GM19240 (cell line): ENCODE data around the gene KCNJ4.
"Not testable (repeated sequence)": the region's sequence is repeated elsewhere in the genome, so short reads cannot be mapped to it uniquely, and the experiment has no call there.

Experiments
- DNase-seq: peaks from one replicate; pipeline ENCODE4 v3.0.0; 2011; ENCODE audit warnings: low spot score; ENCODE audit not compliant: insufficient read length

Gene KCNJ4

DNA sequence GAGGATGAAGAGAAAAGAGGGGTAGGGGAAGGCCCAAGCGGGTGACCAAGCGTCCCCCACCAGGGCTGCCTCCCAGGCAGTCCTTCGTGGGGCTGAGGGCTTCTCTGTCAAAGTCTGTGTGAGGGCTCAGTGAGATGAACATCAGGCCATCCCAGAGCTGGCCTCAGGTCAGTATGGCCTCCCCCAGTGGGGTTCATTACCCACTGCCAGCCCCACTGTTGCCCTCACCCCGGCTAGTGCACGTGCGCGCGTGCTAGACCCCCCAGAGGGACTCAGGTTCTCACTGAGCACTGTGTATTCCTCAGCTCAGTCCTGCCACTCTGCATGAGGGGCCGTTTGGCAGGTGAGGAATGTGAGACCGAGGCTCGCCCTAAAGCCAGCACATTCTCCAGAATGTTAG, 16.2 kb upstream of the KCNJ4 start:
- no peak for DNase-seq

DNA sequence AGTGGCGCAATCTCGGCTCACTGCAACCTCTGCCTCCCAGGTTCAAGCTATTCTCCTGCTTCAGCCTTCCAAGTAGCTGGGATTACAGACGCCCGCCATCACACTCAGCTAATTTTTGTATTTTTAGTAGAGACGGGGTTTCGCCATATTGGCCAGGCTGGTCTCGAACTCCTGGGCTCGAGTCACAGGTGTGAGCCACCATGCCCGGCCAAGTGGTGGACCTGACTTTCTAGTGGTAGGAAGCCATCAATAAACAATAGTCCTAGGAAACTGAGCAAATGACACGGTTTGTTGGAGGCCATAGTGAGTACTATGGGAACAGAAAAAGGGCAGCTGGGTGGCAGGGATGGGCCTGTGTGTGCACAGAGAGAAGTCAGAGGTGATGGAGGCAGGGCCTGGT, 15.2 kb upstream of the KCNJ4 start:
- not testable (repeated sequence) for DNase-seq

DNA sequence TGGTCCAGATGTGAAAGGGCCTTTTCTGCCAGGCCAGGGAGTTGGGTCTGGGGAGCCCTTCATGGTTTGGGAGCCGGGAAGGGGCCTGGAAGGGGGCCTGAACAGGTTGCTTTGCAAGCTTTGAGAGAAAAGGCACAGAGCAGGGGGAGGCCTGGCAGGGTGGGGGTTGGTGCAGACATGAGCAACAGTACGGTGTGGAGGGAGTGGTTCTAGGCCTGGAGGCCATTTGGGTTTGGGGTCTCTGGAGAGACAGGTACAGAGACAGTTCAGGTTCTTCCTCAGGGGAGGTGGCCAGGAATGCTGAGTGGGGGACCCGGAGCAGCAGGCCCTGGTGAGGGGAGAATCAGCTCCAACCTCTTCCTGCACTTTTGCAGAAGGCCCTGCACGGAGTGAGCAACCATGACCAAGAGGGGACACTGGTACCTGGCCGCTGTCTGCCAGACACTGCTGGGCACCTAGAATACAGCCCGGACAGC, 14.3 kb upstream of the KCNJ4 start:
- DNase-seq, result no peak

DNA sequence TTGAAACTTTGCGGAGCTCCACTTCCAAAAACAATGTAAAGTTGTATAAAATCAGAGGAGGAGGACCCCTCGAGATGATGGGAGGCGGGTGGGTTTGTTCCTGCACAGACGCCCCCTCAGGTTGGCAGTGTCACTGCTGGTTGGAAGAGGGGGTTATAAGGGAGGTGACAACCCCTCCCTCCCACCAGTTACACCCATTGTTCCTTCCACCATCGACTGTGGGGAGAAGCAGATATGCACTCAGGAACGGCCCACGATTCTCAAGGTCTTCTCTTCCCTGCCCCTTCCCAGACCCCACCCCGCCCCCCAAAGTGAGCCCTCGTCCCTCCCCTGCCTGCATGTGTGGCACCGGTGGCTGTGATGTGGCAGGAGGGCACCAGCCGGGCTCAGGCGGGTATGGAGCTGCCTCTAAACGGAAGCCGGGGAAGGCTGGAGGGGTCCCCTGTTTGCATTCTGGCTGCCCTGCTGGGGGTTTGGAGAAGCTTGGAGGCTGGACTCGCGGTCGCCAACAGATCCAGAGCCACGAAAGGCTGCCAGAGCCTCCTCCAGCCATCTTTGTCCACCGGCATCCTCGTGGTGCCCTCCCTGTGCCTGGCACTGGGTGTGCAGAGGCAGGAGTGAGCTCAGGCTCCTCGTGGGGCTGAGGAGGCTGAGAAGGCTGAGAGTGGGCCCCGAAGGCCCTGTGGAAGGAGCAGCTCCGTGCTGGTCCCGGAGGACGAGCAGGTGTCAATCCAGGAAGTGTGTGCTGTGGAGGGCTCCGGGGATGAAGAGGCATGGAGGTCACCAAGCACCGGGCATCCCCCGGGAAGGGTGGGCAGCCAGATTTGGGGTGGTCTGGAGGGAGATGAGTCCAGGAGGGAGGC, 13.7 kb upstream of the KCNJ4 start:
- DNase-seq, result no peak

DNA sequence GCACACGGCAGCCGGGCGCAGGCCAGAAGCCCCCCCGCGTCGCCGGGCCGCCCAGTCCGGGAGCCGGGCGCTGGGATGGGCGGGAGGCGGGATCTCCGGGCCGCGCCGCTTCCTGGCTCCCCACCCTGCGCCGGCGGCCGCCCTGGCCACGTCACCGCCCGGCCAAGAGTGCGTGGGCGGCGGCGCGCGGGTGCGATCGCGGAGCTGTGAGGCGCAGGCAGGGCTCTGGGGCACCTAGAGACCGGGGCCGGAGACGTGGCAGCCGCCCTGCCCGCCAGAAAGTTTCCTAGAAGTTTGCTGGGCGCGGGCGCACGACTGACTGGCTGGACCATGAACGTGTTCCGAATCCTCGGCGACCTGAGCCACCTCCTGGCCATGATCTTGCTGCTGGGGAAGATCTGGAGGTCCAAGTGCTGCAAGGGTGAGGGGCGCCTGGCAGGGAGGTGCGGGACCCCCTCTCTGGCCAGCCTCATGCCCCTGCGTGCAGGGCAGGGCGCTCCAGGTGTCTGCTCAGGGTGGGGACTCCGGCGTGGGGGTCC, 13.0 kb upstream of the KCNJ4 start, which contains the start of gene KDELR3:
Gene KDELR3 (plus strand): TSS at position 193 of the 539 bp plus-strand sequence. CDS start 138 bp downstream, at position 331.
- DNase-seq, result no peak

DNA sequence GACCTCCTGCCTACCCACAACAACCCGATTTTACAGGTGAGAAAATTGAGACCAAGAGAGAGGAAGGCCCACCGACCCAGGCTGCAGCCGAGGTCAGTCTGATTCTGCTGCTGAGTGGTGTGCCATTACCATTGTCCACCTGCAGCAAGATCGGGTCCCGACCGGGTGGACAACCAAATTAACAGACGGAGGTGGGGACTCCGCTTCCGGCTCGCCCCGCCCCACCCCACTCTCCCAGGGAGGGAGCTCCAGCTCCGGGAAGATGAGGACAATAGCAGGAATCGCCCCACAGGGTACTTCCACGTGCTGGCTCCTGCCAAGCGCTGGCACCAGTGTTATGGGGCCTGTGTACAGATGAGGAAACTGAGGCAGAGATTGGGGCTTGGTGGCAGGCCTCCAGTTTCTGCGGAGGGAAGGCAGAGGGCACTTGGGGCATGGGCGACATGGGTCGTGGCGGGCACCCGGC, 12.5 kb upstream of the KCNJ4 start:
- no peak for DNase-seq

DNA sequence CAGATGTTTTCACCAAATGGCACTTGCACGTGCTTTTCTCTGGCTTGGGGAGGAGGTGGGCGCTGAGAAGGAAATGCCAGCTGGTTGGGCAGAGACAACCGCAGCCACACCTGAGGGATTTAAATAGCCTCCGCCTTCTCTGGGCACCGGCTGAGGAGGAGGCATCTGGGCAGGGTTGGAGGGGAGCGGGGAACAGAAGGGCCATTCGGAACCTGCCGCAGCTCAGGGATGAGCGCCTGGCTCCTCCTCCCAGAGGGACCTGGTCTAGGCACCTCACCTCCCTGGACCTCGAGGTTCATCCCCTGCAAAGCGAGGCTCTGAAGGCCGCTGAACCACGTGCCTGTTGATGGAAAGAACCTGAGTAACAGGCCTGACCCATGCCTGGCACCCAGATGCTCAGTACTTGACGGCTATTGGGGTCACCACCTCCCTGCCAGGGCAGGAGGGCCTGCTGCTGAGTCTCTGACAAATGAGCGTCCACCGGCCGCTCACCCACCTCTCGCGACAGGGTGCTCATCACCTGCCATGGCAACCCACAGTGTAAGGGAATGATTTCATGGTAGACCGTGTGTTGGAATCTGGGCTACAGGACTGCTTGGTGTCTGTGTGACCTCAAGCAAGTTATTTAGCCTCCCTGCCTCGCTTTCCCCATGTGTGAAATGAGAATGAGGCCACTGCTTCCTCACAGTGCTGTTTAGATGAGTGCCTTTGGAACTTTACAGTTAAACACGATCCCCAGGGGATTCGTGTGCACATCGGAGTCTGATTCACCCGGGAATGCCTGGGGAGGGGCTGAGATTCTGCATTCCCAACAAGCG, 10.9 kb upstream of the KCNJ4 start:
- DNase-seq, result no peak

DNA sequence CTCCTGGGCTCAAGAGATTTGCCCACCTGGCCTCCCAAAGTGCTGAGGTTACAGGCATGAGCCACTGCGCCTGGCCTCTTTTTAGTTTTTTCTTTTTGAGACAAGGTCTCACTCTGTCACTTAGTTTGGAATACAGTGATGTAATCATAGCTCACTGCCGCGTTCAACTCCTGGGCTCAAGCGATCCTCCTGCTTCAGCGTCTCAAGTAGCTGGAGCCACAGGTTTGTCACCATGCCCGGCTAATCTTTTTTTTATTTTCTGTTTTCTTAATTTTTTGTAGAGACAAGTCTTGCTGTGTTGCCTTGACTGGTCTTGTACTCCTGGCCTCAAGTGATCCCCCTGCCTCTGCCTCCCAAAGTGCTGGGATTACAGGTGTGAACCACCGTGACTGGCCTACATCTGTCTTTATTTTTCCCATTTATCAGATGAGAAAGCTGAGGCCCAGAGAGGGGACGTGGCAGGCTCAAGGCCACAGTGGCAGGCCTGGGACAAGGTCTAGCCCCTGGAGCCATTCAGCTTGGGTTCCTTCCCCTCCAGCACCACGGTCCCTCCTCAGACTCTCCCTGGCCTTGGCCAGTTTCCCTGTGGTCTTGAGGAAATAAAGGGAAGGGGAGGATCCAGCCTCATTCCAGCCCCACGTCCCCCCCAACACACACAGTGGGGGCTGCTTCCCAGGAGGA, 10.1 kb upstream of the KCNJ4 start:
- DNase-seq, result no peak

DNA sequence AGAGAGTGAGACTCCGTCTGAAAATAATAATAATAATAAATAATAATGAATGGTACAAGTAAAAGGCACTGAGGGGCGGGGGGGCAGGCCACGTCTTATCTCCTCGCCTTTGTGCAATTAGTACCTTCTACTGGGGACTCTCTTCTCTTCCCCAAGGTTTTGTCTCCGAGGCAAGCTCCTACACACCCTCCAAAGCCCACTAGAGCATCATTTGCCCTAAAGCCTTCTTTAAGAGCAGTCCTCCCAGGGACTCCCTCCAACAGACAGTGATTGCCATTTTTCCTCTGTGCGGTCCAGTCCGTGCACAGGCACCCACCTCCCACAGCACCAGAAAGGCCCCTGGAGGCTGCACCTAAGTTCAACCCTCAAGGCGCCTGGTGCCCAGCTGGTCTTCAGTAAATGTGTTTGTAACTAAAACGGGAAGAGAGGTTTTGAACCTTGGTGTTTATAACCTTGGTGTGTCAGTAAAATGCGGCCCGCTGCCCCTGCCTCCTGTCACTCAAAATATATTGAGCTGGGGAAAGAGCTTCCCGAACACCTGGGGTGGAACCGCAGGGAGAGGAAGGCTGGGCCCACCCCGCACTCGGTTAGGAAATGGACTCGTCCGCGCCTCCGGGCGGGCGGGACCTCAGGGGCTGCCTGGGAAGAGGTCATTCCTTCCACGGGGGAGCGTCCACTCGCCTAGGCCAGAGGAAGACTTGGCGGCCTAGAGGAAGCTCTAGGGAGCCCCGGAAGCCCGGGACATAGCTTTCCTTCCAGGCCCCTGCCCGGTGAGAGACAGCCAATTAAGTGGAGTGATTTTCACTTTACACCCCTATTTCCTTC, 8.2 kb upstream of the KCNJ4 start:
- DNase-seq, result no peak

DNA sequence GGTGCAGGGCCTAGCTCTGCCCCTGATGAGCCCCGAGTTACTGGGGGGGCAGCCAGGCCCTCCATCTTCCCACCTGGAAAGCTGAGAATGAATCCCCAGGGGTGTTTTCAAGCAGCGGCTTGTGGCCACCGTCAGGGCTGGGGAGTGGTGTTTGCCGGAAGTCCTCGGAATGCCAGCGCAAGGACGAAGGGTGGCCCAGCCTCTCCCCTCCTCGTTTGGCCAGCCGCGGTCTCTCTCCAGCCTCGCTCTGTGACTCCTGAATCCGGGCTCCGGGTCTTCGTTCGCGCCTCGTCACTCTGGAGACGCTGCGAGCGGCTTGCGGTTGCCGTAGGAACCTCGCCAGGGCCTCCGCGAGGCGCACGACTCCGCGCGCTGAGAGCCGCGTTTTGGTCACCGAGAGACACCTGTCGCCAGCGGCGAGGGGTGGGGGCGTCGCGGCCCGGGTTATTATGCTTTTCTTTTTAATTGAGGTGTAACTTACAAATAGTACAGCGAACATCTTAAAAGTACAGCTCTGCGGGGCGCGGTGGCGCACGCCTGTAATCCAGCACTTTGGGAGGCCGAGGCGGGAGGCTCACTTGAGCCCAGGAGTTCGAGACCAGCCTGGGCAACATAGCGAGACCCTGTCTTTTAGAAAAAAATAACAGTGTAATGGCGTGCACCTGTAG, 6.5 kb upstream of the KCNJ4 start:
- peak; percentile 47 for DNase-seq

DNA sequence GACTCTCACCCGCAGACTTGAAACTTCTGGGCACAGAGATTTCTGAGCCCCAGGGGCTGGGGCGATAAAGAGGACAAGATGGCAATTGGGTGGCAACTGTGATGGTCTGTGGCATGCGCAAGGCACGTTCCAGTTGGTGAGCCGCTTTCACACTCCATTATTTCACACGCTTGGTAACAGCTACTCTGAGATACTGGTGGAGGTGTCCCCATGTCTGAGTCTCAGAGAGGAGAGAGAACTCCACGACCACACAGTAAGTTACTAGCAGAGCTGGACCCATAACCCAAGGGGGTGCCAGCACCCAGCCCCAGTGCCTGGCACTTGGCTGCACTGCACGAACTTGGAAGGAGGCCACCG, 6.0 kb upstream of the KCNJ4 start:
- DNase-seq, result no peak

DNA sequence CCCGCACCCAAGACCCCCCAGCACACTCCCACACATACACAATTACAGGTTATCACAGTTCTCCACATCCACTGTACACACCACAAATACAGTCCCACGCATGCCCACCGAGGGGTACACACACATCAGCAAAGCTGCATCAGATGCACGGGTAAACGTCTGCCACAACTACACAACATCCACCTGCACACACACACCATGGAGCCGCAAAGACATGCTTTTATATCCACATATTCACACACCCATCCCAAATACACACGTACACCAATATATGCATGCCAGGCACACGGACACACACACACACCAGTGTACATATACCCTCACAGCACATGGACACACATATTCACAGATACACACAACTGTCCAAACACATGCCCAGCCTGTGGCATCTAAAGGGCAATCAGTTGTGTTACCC, 5.4 kb upstream of the KCNJ4 start:
- DNase-seq, result no peak

DNA sequence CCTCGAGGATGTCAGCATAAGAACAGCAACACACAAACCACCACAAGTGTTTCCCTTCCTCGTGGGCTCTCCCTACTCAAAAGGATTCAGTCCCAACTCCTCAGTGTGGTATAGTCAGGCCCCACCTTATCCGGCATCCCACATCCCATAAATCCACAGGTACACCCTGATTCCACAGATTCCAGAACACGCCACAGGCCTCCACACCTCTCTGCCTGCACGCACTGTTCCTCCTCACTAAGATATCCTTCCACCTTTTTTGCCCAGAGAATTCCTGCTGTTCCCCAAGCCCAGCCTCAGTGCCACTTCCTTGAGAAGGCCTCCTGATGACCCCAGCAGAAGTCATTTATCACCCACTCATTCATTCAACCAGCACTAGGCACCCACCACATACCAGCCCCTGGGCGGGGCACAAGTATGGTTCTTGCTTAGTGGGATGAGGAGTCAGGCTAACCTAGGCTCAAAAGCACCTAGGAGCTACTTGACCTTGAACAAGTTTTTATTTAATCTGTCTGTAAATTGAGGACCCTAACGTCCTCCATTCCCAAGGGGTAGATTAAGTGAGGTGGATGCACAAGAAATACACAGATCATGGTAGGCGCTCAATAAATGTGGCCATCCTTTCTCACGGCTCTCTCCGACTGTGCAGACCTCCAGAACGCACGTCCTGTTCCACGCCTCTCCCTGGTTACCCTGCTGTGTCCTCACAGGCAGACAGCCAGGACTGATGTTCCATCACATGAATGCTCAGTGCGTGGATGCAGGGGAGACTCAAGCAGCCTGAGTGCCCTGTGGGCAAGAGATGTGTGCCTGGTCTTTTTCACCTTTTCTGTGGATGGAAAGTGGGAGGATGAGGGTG, 2.1 kb upstream of the KCNJ4 start:
- DNase-seq, result no peak

DNA sequence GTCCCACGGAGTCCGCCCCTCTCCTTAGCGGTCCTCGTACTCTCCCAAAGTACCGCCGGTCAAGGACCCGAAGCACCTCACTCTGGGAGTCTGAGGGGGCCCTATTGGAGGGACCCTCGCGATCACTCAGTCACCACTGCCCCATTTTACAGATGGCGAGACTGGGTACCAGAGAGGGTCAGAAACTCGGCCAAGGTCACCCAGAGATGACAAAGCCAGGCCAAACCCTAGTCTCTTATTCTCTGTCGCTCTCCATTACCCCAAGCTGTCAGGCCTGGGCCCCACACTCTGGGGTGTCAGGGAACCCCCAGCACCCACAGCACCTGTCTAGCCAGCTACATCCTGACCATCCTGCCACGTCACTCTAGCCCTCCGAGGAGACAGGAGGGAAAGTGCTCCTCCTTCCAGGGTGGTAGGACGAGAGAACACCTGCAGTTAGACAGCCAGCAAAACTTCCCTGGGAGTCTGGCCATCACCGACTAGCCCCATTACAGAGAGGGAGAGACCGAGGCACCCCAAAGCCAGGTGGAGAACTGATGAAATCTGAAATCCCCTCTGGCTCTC, 1.4 kb upstream of the KCNJ4 start:
- no peak for DNase-seq

DNA sequence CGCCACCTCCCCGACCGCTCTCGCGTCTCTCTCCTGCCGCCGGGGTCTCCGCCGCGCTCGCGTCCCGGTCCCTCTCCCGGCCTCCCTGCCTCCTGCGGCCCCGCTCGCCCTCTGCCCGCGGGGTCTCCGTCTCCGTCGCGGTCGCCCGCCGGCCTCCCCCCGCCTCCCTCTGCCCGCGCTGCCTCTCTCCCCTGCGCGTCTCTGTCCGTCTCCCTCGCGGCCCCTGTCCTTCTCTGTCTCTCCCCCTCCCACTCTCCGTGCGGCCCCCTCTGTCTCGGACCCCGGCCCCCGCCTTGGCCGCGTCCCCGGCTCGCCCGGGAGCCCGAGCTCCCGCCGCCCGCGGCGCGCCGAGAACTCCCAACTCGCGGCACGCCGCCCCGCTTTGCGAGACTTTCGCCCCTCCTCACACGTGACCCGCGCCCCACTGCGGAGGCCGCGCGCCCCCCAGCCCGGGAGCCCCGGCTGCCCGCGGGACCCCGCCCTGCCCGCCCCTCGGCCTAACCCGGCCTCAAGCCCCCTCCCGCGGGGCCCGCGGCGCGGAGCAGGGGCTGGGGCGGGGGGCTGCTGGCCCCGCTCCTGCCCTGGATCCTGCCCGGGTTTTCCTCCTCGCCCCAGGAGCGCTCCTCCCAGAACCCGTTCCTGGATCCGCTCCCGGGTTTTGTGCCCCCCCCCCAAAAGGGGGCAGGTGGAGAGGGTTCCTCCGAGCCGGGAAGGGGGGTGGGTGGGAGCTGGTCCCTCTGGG, 702 bp upstream of the KCNJ4 start:
- DNase-seq, result no peak

DNA sequence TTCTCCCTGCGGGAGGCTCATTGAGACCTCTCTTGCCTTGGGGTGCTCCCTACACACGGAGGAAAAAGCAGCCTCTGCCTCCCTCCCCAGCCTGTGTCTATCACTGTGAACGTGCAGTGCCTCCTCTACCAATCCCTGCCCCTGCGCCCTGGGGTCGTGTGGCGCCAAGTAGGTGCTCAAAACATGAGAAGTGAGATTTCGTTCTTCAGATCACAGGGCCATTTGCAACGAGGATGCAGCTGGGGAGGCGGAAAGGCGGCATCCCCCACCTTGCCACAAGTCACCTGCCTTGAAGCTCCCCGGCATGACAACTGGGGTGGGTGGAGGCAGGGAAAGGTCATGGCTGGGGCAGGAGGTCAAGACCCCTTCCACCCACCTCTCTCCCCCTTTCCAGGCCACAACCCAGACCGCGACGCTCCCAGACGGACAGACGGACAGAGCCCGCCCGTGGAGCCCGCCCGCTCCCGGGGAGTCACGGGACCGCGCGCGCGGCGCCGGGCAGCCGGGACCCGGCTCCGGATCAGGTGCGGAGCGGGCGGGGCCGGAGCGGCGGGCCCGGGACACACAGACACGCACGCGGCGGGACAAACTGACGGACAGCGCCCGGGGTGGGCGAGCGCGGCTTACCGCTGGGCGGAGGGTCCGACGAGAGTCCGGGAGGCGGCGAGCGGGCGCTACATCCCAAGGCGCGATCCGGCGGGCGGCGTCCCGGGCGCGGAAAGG, 485 bp downstream of the KCNJ4 start:
- DNase-seq, result no peak

DNA sequence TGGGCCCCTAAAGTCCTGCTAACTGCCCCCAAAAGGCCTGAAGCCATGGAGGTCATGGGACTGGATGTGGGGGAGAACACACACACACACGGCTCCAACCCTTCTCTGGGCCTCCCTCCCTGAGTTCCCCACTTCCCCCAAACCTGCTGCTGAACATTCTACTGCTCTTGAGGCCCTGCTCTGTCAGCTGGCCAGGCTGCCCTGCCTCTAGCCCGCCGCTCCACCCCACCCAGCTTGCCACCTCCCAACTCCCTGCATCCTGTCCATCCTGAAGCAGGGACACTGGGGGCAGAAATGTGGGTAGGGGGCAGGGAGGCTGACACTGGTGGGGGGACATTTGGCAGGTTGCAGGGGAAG, 1.0 kb downstream of the KCNJ4 start:
- no peak for DNase-seq
